ENCODE results near the gene ABHD5. TPM values are rescaled to one million over a fixed set of nuclear protein-coding genes. Genes with fewer than 3 reads are reported as not detected.

Gene ABHD5
- total and polyA plus RNA-seq, 2 donors from 2014 or later, result 19.0 to 21.1 TPM

GRCh38 chr3:43766672-43767465 lies 76.1 kb downstream of the ABHD5 start:
- H3K4me3 ChIP-seq (ENCODE audit: low read length in 3 of 3), result no peak overlapping the region
- no peak for TF ChIP-seq CTCF (IDR thresholded peaks at IDR 0.05; ENCODE audit: borderline replicate concordance, extremely low read depth, insufficient read depth)
- no peak overlapping the region for H3K27ac ChIP-seq (ENCODE audit: low read depth in 2 of 2, low read length in 2 of 2)
- no peaks in the 10 kb centered on the region for H3K27me3 ChIP-seq (ENCODE audit: control insufficient read depth, insufficient read depth, low read length)
- FAIRE-seq (no peak), DNase-seq (no peak)
- H3K4me1 ChIP-seq (ENCODE audit: control insufficient read depth in 2 of 3, insufficient read depth in 2 of 3, low read depth in 1 of 3, low read length in 3 of 3), result peaks cover 0 to 14% (median 13%) of the 10 kb centered on the region in 3 donors
- no peaks in the 10 kb centered on the region for H3K36me3 ChIP-seq (ENCODE audit: control insufficient read depth in 2 of 3, insufficient read depth in 3 of 3, low read length in 3 of 3)
- H3K9me3 ChIP-seq (ENCODE audit: control insufficient read depth in 2 of 3, insufficient read depth in 1 of 3, low read length in 3 of 3), result no peaks in the 10 kb centered on the region
- no peak overlapping the region for H3K9ac ChIP-seq (ENCODE audit: low read length in 3 of 3)
- intact Hi-C loops (cut with DNase I), result no loop called here

GRCh38 chr3:43768381-43768973 lies 77.7 kb downstream of the ABHD5 start:
- Histone ChIP-seq H3K4me3 (ENCODE audit: low read length in 3 of 3) (no peak overlapping the region), H3K27ac (ENCODE audit: low read depth in 2 of 2, low read length in 2 of 2) (no peak overlapping the region), H3K9me3 (ENCODE audit: control insufficient read depth in 2 of 3, insufficient read depth in 1 of 3, low read length in 3 of 3) (no peaks in the 10 kb centered on the region), H3K9ac (ENCODE audit: low read length in 3 of 3) (no peak overlapping the region), H3K27me3 (ENCODE audit: control insufficient read depth, insufficient read depth, low read length) (no peaks in the 10 kb centered on the region), H3K36me3 (ENCODE audit: control insufficient read depth in 2 of 3, insufficient read depth in 3 of 3, low read length in 3 of 3) (no peaks in the 10 kb centered on the region), H3K4me1 (ENCODE audit: control insufficient read depth in 2 of 3, insufficient read depth in 2 of 3, low read depth in 1 of 3, low read length in 3 of 3) (peaks cover 0 to 14% (median 13%) of the 10 kb centered on the region in 3 donors)
- DNase-seq, result no peak
- TF ChIP-seq CTCF (IDR thresholded peaks at IDR 0.05; ENCODE audit: borderline replicate concordance, extremely low read depth, insufficient read depth), result no peak
- intact Hi-C loops (cut with DNase I), result no loop called here
- FAIRE-seq, result no peak

GRCh38 chr3:43769097-43769884 lies 78.6 kb downstream of the ABHD5 start:
- Histone ChIP-seq H3K9me3 (ENCODE audit: control insufficient read depth in 2 of 3, insufficient read depth in 1 of 3, low read length in 3 of 3) (no peaks in the 10 kb centered on the region), H3K27ac (ENCODE audit: low read depth in 2 of 2, low read length in 2 of 2) (peak overlapping the region; percentile 51 to 52), H3K4me1 (ENCODE audit: control insufficient read depth in 2 of 3, insufficient read depth in 2 of 3, low read depth in 1 of 3, low read length in 3 of 3) (peaks cover 0 to 14% (median 13%) of the 10 kb centered on the region in 3 donors), H3K4me3 (ENCODE audit: low read length in 3 of 3) (peak overlapping the region; percentile 49 to 56 (median 54)), H3K36me3 (ENCODE audit: control insufficient read depth in 2 of 3, insufficient read depth in 3 of 3, low read length in 3 of 3) (no peaks in the 10 kb centered on the region), H3K27me3 (ENCODE audit: control insufficient read depth, insufficient read depth, low read length) (no peaks in the 10 kb centered on the region), H3K9ac (ENCODE audit: low read length in 3 of 3) (peak overlapping the region in 2 of 3 donors; percentile 4 to 13)
- FAIRE-seq (no peak), DNase-seq (peak; percentile 95 to 99 (median 97))
- intact Hi-C loops (cut with DNase I), result no loop called here
- TF ChIP-seq CTCF (IDR thresholded peaks at IDR 0.05; ENCODE audit: borderline replicate concordance, extremely low read depth, insufficient read depth), result peak; percentile 81

Measured in kidney (tissue), 14 donors.